Ovary (tissue), 9 donors: ENCODE measurements around the gene CEP152. TPM values are rescaled to one million over a fixed set of nuclear protein-coding genes. Genes with fewer than 3 reads are reported as not detected.

Experiments used
- DNase-seq, 5 donors: peaks; one replicate each; pipeline ENCODE4 v3.0.0-alpha.2; 2019 to 2020
- H3K27ac ChIP-seq, 2 donors: fragments of 200-600 bp; one replicate each; pipeline versions ENCODE4 v1.5.1 to v1.8.0; 2019 to 2022
- H3K27me3 ChIP-seq: fragments of 200-600 bp; one replicate; pipeline ENCODE4 v1.8.0; 2022
- H3K36me3 ChIP-seq: fragments of 200-600 bp; sonication (generic); one replicate; pipeline ENCODE4 v1.5.1; 2019
- H3K4me1 ChIP-seq: one replicate; pipeline ENCODE4 v1.8.1; 2013; ENCODE audit warnings: mild to moderate bottlenecking, moderate library complexity; ENCODE audit not compliant: insufficient read depth
- H3K4me3 ChIP-seq: fragments of 200-600 bp; sonication (generic); one replicate; pipeline ENCODE4 v1.5.1; 2017
- H3K9me3 ChIP-seq, 2 donors: fragments of 200-600 bp in 1 of 2; sonication (generic) in 1 of 2; one replicate each; pipeline versions ENCODE4 v1.5.1 to v1.8.1; 2013 to 2019; ENCODE audit warnings: mild to moderate bottlenecking in 1 of 2, moderate library complexity in 1 of 2
- EP300 ChIP-seq: sonication (generic); formaldehyde crosslinking; IDR thresholded peaks from one replicate; pipeline ENCODE4 v1.6.1; 2017; ENCODE audit warnings: antibody characterized with exemption
- POLR2A ChIP-seq: fragments of 450-650 bp; IDR thresholded peaks from one replicate; pipeline ENCODE4 v1.6.1; 2017; ENCODE audit warnings: antibody characterized with exemption, mild to moderate bottlenecking, moderate library complexity
- WGBS, 3 donors: extraction: QIAGEN DNeasy Blood & Tissue Kit in 1 of 3; methylation state at CpG; one replicate each; pipeline versions ENCODE4 v1.1.5 to v1.1.7; 2013 to 2017; 5-methylcytosine and 5-hydroxymethylcytosine counted together
- intact Hi-C, 4 donors: fragments of 100-400 bp; cut with DNase I; formaldehyde crosslinking; loops; one replicate each; pipeline versions ENCODE4 v1.11.0 to v1.15.1; 2022 to 2023
- polyA plus RNA-seq, 2 donors: library from polyadenylated mRNA; stranded (reverse); fragments of 200-250 nt in 1 of 2; fragments of 350-450 nt in 1 of 2; fragmentation: Illumina TruSeq in 1 of 2; extraction: RNeasy Lipid Tissue Mini Kit (QIAGEN cat#74804) in 1 of 2; gene quantifications; one replicate each; pipeline ENCODE4 v1.2.3, GENCODE V29; 2013 to 2014
- total RNA-seq, 7 donors: library from RNA; depleted of rRNA in 2 of 7; stranded (reverse); fragments of >200 nt in 2 of 7; fragmentation: NEBNext Ultra II Directional in 3 of 7; extraction: Animal tissue kit (Norgen Biotek cat#: 25700) in 3 of 7; gene quantifications; one replicate each; pipeline versions ENCODE4 v1.1.0 to v1.2.4, GENCODE V29; 2016 to 2023
- TF ChIP-seq, protein P1 (sequence below), 3 donors: fragments of 450-650 bp in 2 of 3; fragments of 200-600 bp in 1 of 3; IDR thresholded peaks; one replicate each; pipeline versions ENCODE4 v1.5.1 to v1.8.0; 2016 to 2022; ENCODE audit warnings: antibody characterized with exemption in 3 of 3, mild to moderate bottlenecking in 1 of 3
- donor health status: DM: no; HTN: no; CAD: no; lungs with moderate emphysema.
- donor health status: DM: no; HTN: no; CAD: no.
- donor health status: Bipolar disorder and iron deficiency.
- donor health status: DM: yes; HTN: yes; CAD: no.
- donor health status: DM: no; HTN: no; CAD: no.
- donor health status: DM: yes; HTN: yes; CAD: no.

CEP152 gene
- total and polyA plus RNA-seq, 9 donors, result 1.4 to 3.7 (median 2.2) TPM

DNA sequence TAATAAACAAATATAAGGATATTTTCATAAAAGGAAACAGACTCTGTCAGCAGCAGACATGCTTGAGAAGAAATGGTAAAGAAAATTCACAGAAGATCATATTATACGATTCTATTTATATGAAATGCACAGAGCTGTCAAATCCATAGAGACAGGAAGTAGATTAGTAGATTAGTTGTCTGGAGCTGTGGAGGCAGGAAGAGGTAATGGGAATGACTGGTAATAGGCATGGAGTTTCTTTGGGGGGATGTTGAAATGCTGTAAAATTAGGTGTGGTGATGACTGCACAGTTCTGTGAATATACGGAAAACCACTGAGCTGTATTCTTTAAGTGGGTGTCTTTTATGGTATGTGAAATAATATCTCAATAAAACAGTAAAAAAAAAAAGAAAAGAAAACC is 35.3 kb downstream of the CEP152 start:
- H3K4me1 ChIP-seq, result no peaks in the 10 kb centered on the region
- no peaks in the 10 kb centered on the region for H3K27me3 ChIP-seq
- DNase-seq, result no peak
- H3K36me3 ChIP-seq, result no peaks in the 10 kb centered on the region
- WGBS, 3 donors, result 94 to 96% (median 95%) methylated on average over 2 of the region's 2 CpGs
- intact Hi-C loops, result no loop called here
- H3K4me3 ChIP-seq, result no peak overlapping the region
- H3K27ac ChIP-seq, result no peak overlapping the region
- H3K9me3 ChIP-seq, result no peaks in the 10 kb centered on the region
- TF ChIP-seq EP300, result no peak
- TF ChIP-seq, protein P1, sequence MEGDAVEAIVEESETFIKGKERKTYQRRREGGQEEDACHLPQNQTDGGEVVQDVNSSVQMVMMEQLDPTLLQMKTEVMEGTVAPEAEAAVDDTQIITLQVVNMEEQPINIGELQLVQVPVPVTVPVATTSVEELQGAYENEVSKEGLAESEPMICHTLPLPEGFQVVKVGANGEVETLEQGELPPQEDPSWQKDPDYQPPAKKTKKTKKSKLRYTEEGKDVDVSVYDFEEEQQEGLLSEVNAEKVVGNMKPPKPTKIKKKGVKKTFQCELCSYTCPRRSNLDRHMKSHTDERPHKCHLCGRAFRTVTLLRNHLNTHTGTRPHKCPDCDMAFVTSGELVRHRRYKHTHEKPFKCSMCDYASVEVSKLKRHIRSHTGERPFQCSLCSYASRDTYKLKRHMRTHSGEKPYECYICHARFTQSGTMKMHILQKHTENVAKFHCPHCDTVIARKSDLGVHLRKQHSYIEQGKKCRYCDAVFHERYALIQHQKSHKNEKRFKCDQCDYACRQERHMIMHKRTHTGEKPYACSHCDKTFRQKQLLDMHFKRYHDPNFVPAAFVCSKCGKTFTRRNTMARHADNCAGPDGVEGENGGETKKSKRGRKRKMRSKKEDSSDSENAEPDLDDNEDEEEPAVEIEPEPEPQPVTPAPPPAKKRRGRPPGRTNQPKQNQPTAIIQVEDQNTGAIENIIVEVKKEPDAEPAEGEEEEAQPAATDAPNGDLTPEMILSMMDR (IDR thresholded peaks at IDR 0.05), result no peak
- no peak for TF ChIP-seq POLR2A

- Histone ChIP-seq H3K9me3 (no peaks in the 10 kb centered on the region), H3K4me3 (no peak overlapping the region), H3K36me3 (no peaks in the 10 kb centered on the region), H3K4me1 (no peaks in the 10 kb centered on the region), H3K27me3 (no peaks in the 10 kb centered on the region), H3K27ac (no peak overlapping the region)
- intact Hi-C loops, result no loop called here
- DNase-seq, result no peak
- 98 to 100% (median 99%) methylated on average over 1 of the region's 1 CpG for WGBS, 3 donors
- TF ChIP-seq, protein P1 (IDR thresholded peaks at IDR 0.05), result no peak
- TF ChIP-seq EP300 (no peak), POLR2A (no peak)
Observed at GRCh38 chr15:48774484-48774883, 36.4 kb downstream of the CEP152 start.

- intact Hi-C loops, result no loop called here
- Histone ChIP-seq H3K4me1 (no peaks in the 10 kb centered on the region), H3K9me3 (no peaks in the 10 kb centered on the region), H3K36me3 (no peaks in the 10 kb centered on the region), H3K4me3 (no peak overlapping the region), H3K27me3 (no peaks in the 10 kb centered on the region), H3K27ac (no peak overlapping the region)
- TF ChIP-seq EP300, result no peak
- TF ChIP-seq, protein P1 (IDR thresholded peaks at IDR 0.05), result no peak
- no peak for TF ChIP-seq POLR2A
- WGBS, 3 donors, result 82 to 87% (median 84%) methylated on average over 4 of the region's 4 CpGs
- no peak for DNase-seq
Observed at GRCh38 chr15:48766196-48766595, 44.7 kb downstream of the CEP152 start.

- no peaks in the 10 kb centered on the region for H3K4me1 ChIP-seq
- no peak for DNase-seq
- no peak overlapping the region for H3K27ac ChIP-seq
- 44 to 61% (median 53%) methylated on average over 4 of the region's 4 CpGs for WGBS, 3 donors
- H3K9me3 ChIP-seq, result no peaks in the 10 kb centered on the region
- intact Hi-C loops, result no loop called here
- no peaks in the 10 kb centered on the region for H3K36me3 ChIP-seq
- H3K4me3 ChIP-seq, result no peak overlapping the region
- no peaks in the 10 kb centered on the region for H3K27me3 ChIP-seq
- TF ChIP-seq POLR2A (no peak), EP300 (no peak)
Observed at GRCh38 chr15:48765022-48765421, 45.8 kb downstream of the CEP152 start.

DNA sequence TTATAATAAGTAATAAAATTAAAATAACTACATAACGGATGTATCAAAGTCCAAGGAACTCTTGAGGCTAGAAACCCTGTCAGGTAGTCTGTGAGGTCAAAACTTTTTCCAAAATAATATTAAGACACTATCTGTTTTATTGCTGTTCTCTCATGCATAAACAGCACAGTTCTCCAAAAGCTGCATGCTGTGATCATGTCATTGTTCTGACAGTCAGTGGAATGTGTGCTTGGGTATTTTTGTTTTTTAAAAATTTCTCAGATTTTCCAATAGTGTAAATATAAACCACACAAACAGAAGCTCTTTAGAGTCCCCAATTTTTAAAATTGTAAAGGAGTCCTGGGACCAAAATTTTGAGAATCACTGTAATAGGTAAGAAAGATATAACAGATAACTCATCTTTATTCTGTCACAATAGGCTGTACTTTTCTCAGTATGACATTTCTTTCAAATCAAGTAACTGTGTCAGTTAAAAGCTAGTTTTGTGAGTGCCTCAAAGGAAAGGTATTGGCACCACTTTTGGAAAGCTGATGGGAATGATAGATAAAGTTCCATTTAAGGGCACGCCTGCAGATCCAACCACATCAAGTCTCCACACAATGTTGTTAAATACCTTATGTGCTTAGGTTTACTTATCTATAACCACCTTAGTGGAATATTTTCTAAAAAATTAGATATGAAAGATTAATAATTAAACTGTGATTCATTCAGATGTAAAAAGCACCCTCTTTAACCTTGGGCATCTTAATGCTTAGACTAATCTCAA is 49.3 kb downstream of the CEP152 start:
- H3K27ac ChIP-seq, result no peak overlapping the region
- no peak overlapping the region for H3K4me3 ChIP-seq
- TF ChIP-seq EP300 (no peak), POLR2A (no peak)
- TF ChIP-seq, protein P1 (IDR thresholded peaks at IDR 0.05), result no peak
- H3K36me3 ChIP-seq, result no peaks in the 10 kb centered on the region
- H3K4me1 ChIP-seq, result no peaks in the 10 kb centered on the region
- DNase-seq, result no peak
- no peaks in the 10 kb centered on the region for H3K9me3 ChIP-seq
- intact Hi-C loops, result no loop called here
- no peaks in the 10 kb centered on the region for H3K27me3 ChIP-seq
- 94 to 97% (median 97%) methylated on average over 2 of the region's 2 CpGs for WGBS, 3 donors
